ENCODE measurements around the gene ISL2. TPM values are rescaled to one million over a fixed set of nuclear protein-coding genes. Genes with fewer than 3 reads are reported as not detected.

Gene ISL2
- total and polyA plus RNA-seq, 9 of the 15 experiments (the other 6 are each of a cell fraction or from before 2014, with no cell fraction given) = 0.15 to 23.7 (median 4.0) TPM

GRCh38 chr15:76337059-76337695 lies 604 bp downstream of the ISL2 start (continued):
- peak in 1 of 2 experiments; percentile 8 for TF ChIP-seq AFF1 (IDR thresholded peaks at IDR 0.05; ENCODE audit: low read depth in 1 of 2, partially characterized antibody in 2 of 2)
- TF ChIP-seq CTBP1 (IDR thresholded peaks at IDR 0.05; ENCODE audit: borderline replicate concordance) = no peak
- no peak for TF ChIP-seq FOS (IDR thresholded peaks at IDR 0.05; ENCODE audit: extremely low read depth, insufficient read length)
- TF ChIP-seq FOXK2 (conservative IDR thresholded peaks at IDR 0.05 in 1 of 2, IDR thresholded peaks at IDR 0.05 in 1 of 2; ENCODE audit: low read depth in 2 of 2) = peak; percentile 77 to 79
- TF ChIP-seq, protein P1, sequence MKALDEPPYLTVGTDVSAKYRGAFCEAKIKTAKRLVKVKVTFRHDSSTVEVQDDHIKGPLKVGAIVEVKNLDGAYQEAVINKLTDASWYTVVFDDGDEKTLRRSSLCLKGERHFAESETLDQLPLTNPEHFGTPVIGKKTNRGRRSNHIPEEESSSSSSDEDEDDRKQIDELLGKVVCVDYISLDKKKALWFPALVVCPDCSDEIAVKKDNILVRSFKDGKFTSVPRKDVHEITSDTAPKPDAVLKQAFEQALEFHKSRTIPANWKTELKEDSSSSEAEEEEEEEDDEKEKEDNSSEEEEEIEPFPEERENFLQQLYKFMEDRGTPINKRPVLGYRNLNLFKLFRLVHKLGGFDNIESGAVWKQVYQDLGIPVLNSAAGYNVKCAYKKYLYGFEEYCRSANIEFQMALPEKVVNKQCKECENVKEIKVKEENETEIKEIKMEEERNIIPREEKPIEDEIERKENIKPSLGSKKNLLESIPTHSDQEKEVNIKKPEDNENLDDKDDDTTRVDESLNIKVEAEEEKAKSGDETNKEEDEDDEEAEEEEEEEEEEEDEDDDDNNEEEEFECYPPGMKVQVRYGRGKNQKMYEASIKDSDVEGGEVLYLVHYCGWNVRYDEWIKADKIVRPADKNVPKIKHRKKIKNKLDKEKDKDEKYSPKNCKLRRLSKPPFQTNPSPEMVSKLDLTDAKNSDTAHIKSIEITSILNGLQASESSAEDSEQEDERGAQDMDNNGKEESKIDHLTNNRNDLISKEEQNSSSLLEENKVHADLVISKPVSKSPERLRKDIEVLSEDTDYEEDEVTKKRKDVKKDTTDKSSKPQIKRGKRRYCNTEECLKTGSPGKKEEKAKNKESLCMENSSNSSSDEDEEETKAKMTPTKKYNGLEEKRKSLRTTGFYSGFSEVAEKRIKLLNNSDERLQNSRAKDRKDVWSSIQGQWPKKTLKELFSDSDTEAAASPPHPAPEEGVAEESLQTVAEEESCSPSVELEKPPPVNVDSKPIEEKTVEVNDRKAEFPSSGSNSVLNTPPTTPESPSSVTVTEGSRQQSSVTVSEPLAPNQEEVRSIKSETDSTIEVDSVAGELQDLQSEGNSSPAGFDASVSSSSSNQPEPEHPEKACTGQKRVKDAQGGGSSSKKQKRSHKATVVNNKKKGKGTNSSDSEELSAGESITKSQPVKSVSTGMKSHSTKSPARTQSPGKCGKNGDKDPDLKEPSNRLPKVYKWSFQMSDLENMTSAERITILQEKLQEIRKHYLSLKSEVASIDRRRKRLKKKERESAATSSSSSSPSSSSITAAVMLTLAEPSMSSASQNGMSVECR (CRISPR knock-in tag; IDR thresholded peaks at IDR 0.05) = peak; percentile 16; the same call in 1 of the 2 replicates
- no peak for TF ChIP-seq CCAR2 (IDR thresholded peaks at IDR 0.05; ENCODE audit: low read depth, low read length)
- TF ChIP-seq STAT6 (CRISPR knock-in tag; IDR thresholded peaks at IDR 0.05) = no peak
- no peak for TF ChIP-seq NELFE (IDR thresholded peaks at IDR 0.05; ENCODE audit: insufficient read depth, insufficient read length)
- no peak for TF ChIP-seq TRIM25 (IDR thresholded peaks at IDR 0.05; ENCODE audit: borderline replicate concordance)
- TF ChIP-seq, protein P2, sequence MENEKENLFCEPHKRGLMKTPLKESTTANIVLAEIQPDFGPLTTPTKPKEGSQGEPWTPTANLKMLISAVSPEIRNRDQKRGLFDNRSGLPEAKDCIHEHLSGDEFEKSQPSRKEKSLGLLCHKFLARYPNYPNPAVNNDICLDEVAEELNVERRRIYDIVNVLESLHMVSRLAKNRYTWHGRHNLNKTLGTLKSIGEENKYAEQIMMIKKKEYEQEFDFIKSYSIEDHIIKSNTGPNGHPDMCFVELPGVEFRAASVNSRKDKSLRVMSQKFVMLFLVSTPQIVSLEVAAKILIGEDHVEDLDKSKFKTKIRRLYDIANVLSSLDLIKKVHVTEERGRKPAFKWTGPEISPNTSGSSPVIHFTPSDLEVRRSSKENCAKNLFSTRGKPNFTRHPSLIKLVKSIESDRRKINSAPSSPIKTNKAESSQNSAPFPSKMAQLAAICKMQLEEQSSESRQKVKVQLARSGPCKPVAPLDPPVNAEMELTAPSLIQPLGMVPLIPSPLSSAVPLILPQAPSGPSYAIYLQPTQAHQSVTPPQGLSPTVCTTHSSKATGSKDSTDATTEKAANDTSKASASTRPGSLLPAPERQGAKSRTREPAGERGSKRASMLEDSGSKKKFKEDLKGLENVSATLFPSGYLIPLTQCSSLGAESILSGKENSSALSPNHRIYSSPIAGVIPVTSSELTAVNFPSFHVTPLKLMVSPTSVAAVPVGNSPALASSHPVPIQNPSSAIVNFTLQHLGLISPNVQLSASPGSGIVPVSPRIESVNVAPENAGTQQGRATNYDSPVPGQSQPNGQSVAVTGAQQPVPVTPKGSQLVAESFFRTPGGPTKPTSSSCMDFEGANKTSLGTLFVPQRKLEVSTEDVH (IDR thresholded peaks at IDR 0.05; ENCODE audit: low read depth, partially characterized antibody) = no peak
